Peyer's patch (tissue), 4 donors: ENCODE data around the gene BRINP1.

Source experiments
- POLR2A ChIP-seq, 2 donors: fragments of 450-650 bp; IDR thresholded peaks; one replicate each; pipeline ENCODE4 v1.5.1; 2017; ENCODE audit warnings: antibody characterized with exemption in 2 of 2, mild to moderate bottlenecking in 2 of 2, moderate library complexity in 2 of 2
- TF ChIP-seq, protein P1 (sequence below), 6 experiments: fragments of 450-650 bp in 4 of 6; fragments of 200-600 bp in 2 of 6; sonication (generic) in 1 of 6; IDR thresholded peaks; one replicate each; pipeline ENCODE4 v1.5.1; 2017 to 2019; ENCODE audit warnings: antibody characterized with exemption in 6 of 6, mild to moderate bottlenecking in 3 of 6, moderate library complexity in 1 of 6

DNA sequence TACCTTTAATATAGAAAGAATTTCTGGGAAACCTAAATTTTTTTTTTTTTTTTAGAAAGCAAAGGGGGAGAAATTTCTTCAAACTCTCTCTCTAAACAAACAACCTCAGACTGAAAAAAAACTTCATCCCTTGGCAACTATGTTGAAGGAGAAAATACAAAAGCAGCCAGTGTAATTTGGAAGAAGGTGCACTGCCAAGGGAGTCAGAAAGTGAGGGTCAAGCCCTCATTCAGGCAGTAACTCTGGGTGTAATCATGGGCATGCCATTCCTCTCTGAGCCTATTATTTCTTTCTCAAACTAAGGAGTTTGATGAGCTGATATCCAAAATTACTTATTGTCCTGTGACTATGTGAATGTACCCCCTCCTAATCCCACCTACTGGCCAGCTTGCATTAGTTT lies 203.1 kb downstream of the BRINP1 start:
- TF ChIP-seq, protein P1, sequence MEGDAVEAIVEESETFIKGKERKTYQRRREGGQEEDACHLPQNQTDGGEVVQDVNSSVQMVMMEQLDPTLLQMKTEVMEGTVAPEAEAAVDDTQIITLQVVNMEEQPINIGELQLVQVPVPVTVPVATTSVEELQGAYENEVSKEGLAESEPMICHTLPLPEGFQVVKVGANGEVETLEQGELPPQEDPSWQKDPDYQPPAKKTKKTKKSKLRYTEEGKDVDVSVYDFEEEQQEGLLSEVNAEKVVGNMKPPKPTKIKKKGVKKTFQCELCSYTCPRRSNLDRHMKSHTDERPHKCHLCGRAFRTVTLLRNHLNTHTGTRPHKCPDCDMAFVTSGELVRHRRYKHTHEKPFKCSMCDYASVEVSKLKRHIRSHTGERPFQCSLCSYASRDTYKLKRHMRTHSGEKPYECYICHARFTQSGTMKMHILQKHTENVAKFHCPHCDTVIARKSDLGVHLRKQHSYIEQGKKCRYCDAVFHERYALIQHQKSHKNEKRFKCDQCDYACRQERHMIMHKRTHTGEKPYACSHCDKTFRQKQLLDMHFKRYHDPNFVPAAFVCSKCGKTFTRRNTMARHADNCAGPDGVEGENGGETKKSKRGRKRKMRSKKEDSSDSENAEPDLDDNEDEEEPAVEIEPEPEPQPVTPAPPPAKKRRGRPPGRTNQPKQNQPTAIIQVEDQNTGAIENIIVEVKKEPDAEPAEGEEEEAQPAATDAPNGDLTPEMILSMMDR (IDR thresholded peaks at IDR 0.05): no peak
- TF ChIP-seq POLR2A (IDR thresholded peaks at IDR 0.05): no peak
